MCF 10A (cell line): Measurements from ENCODE around the gene CAMKK2. TPM values are rescaled to one million over a fixed set of nuclear protein-coding genes. Genes with fewer than 3 reads are reported as not detected.
"Not testable (repeated sequence)": the region's sequence is repeated elsewhere in the genome, so short reads cannot be mapped to it uniquely, and the experiment has no call there.

ENCODE experiments used
- BruUV-seq: library from RNA; stranded (reverse); fragments of 400-500 nt; replicated peaks from 2 replicates; lab custom pipeline; 2021; lab: Mats Ljungman, UMichigan
- CTCF ChIA-PET: fragments of 300-600 bp; sonication (Branson Sonifier 250); formaldehyde crosslinking; extraction: SDS; loops from one replicate; lab custom pipeline; 2021; ENCODE audit warnings: antibody characterized with exemption, inconsistent platforms; lab: Yijun Ruan, JAX
- POLR2A ChIA-PET: fragments of 300-600, 350-650 bp; sonication (Branson Sonifier 250); formaldehyde crosslinking; extraction: SDS; loops from one replicate; lab custom pipeline; 2020; ENCODE audit warnings: antibody characterized with exemption, inconsistent platforms; lab: Yijun Ruan, JAX
- DNase-seq: peaks from one replicate; pipeline ENCODE4 v3.0.0-alpha.2; 2018; ENCODE audit not compliant: unreplicated experiment
- H3K27ac Mint-ChIP-seq: one replicate; pipeline ENCODE4 v1.8.0; 2022; ENCODE audit warnings: mild to moderate bottlenecking, low read depth, mixed read lengths; ENCODE audit not compliant: unreplicated experiment
- H3K27me3 Mint-ChIP-seq: one replicate; pipeline ENCODE4 v1.8.0; 2022; ENCODE audit warnings: mixed read lengths; ENCODE audit not compliant: insufficient read depth, unreplicated experiment
- H3K36me3 Mint-ChIP-seq: one replicate; pipeline ENCODE4 v1.8.0; 2022; ENCODE audit warnings: mild to moderate bottlenecking, moderate library complexity, mixed read lengths; ENCODE audit not compliant: insufficient read depth, unreplicated experiment
- H3K4me1 Mint-ChIP-seq: one replicate; pipeline ENCODE4 v1.8.0; 2022; ENCODE audit warnings: mixed read lengths; ENCODE audit not compliant: insufficient read depth, unreplicated experiment
- H3K4me3 Mint-ChIP-seq: one replicate; pipeline ENCODE4 v1.8.0; 2022; ENCODE audit warnings: mild to moderate bottlenecking, moderate library complexity, mixed read lengths; ENCODE audit not compliant: unreplicated experiment
- H3K9me3 Mint-ChIP-seq: one replicate; pipeline ENCODE4 v1.8.0; 2022; ENCODE audit warnings: mixed read lengths; ENCODE audit not compliant: unreplicated experiment
- CTCF ChIP-seq: fragments of 200-600 bp; IDR thresholded peaks from one replicate; pipeline ENCODE4 v1.8.0; 2022; ENCODE audit warnings: antibody characterized with exemption, mild to moderate bottlenecking; ENCODE audit not compliant: unreplicated experiment
- intact Hi-C: fragments of 100-400 bp; cut with micrococcal nuclease; formaldehyde crosslinking; loops from 2 replicates; pipeline ENCODE4 v1.14.1; 2022
- total RNA-seq: library from RNA; stranded (reverse); gene quantifications from 2 replicates; pipeline ENCODE4 v1.2.3, GENCODE V29; 2022

CAMKK2 gene
- total RNA-seq, 1 experiment from 2014 or later: 36.3 TPM

- no TSS peak for BruUV-seq
- Mint-ChIP-seq H3K4me3 (no peak overlapping the region), H3K27me3 (no peaks in the 10 kb centered on the region), H3K27ac (no peak overlapping the region), H3K9me3 (no peaks in the 10 kb centered on the region), H3K4me1 (no peaks in the 10 kb centered on the region), H3K36me3 (no peaks in the 10 kb centered on the region)
- intact Hi-C loops: loop anchor here (2.0 kb wide), 1 partner anchor 170 kb away; no protein-coding TSS in a partner anchor
- no peak for TF ChIP-seq CTCF
- ChIA-PET CTCF (interaction anchor here (0.7 to 1.5 kb wide), 5 partner anchors 9 to 297 kb away, joined by 3 to 4 read pairs (median 4); partner anchors contain the start of gene ANAPC5), POLR2A (interaction anchor here (1.7 kb wide), 1 partner anchor 13 kb away, joined by 4 read pairs; no protein-coding TSS in a partner anchor)
- DNase-seq: no peak
These were observed 66.0 kb downstream of the CAMKK2 start for GRCh38 chr12:121230538-121230907.

GRCh38 chr12:121229826-121230537 lies 66.5 kb downstream of the CAMKK2 start:
- H3K36me3 Mint-ChIP-seq, H3K9me3 Mint-ChIP-seq, BruUV-seq, H3K4me3 Mint-ChIP-seq, H3K27ac Mint-ChIP-seq, H3K27me3 Mint-ChIP-seq, H3K4me1 Mint-ChIP-seq: not testable (repeated sequence)
- peak; percentile 80 for DNase-seq
- ChIA-PET POLR2A (interaction anchor here (0.6 to 1.7 kb wide), 2 partner anchors 12 to 33 kb away, joined by 4 read pairs; no protein-coding TSS in a partner anchor), CTCF (interaction anchor here (0.7 to 1.6 kb wide), 9 partner anchors 13 to 297 kb away, joined by 3 to 5 read pairs (median 3); partner anchors contain the start of gene ANAPC5)
- peak; percentile 68 for TF ChIP-seq CTCF
- intact Hi-C loops: loop anchor here (2.0 kb wide), 1 partner anchor 169 kb away; no protein-coding TSS in a partner anchor

- Mint-ChIP-seq H3K4me3 (no peak overlapping the region), H3K27me3 (no peaks in the 10 kb centered on the region), H3K4me1 (no peaks in the 10 kb centered on the region), H3K36me3 (peaks cover 7% of the 10 kb centered on the region), H3K27ac (no peak overlapping the region), H3K9me3 (no peaks in the 10 kb centered on the region)
- DNase-seq: peak; percentile 40
- intact Hi-C loops: no loop called here
- POLR2A ChIA-PET: interaction anchor here (1.7 kb wide), 1 partner anchor 11 kb away, joined by 4 read pairs; no protein-coding TSS in a partner anchor
- CTCF ChIA-PET: interaction anchor here (0.6 to 1.6 kb wide), 5 partner anchors 12 to 265 kb away, joined by 3 to 5 read pairs (median 3); no protein-coding TSS in a partner anchor
- no peak for TF ChIP-seq CTCF
- BruUV-seq: no TSS peak
These were observed 67.4 kb downstream of the CAMKK2 start for GRCh38 chr12:121228919-121229665.

GRCh38 chr12:121227294-121227693 lies 69.2 kb downstream of the CAMKK2 start:
- CTCF ChIA-PET: no interaction called here
- Mint-ChIP-seq H3K27ac (no peak overlapping the region), H3K36me3 (peaks cover 7% of the 10 kb centered on the region), H3K9me3 (no peaks in the 10 kb centered on the region), H3K4me1 (no peaks in the 10 kb centered on the region), H3K4me3 (no peak overlapping the region), H3K27me3 (no peaks in the 10 kb centered on the region)
- no peak for DNase-seq
- POLR2A ChIA-PET: no interaction called here
- TF ChIP-seq CTCF: no peak
- no TSS peak for BruUV-seq
- intact Hi-C loops: no loop called here

- H3K27ac Mint-ChIP-seq, H3K4me3 Mint-ChIP-seq, H3K4me1 Mint-ChIP-seq, H3K27me3 Mint-ChIP-seq, H3K9me3 Mint-ChIP-seq, CTCF ChIA-PET, POLR2A ChIA-PET, BruUV-seq, intact Hi-C loops, H3K36me3 Mint-ChIP-seq, DNase-seq: not testable (repeated sequence)
These were observed 69.6 kb downstream of the CAMKK2 start for GRCh38 chr12:121226871-121227270.
